ENCODE results near the gene RNF31.
A peak's percentile ranks its signal among the peaks of the same experiment; 100 is the strongest.
"Not testable (repeated sequence)": the region's sequence is repeated elsewhere in the genome, so short reads cannot be mapped to it uniquely, and the experiment has no call there.

RNF31 gene

GRCh38 chr14:24146978-24147760 lies at the start of gene RNF31:
RNF31 (plus strand) TSS chr14:24147498; CDS start chr14:24147699, 201 bp downstream.
- peak; percentile 99 for DNase-seq (ENCODE audit: low read depth)
- Histone ChIP-seq H3K36me3 (ENCODE audit: control insufficient read depth, insufficient read depth, low read length, severe bottlenecking) (peaks cover 31% of the 10 kb centered on the region), H3K4me3 (ENCODE audit: low read length) (peak within 1 kb of the TSS; percentile 97), H3K4me1 (ENCODE audit: control insufficient read depth, insufficient read depth, low read length) (peaks cover 31% of the 10 kb centered on the region), H3K27me3 (replicated peaks; ENCODE audit: control insufficient read depth, insufficient read depth, low read length) (no peaks in the 10 kb centered on the region), H3K9me3 (ENCODE audit: control insufficient read depth, low read length) (no peaks in the 10 kb centered on the region), H3K9ac (ENCODE audit: low read length) (peak within 1 kb of the TSS; percentile 95)

GRCh38 chr14:24098229-24098926 lies 48.9 kb upstream of the RNF31 start:
- peaks cover 14% of the 10 kb centered on the region for H3K4me1 ChIP-seq (ENCODE audit: control insufficient read depth, insufficient read depth, low read length)
- no peak overlapping the region for H3K4me3 ChIP-seq (ENCODE audit: low read length)
- no peaks in the 10 kb centered on the region for H3K27me3 ChIP-seq (replicated peaks; ENCODE audit: control insufficient read depth, insufficient read depth, low read length)
- H3K36me3 ChIP-seq (ENCODE audit: control insufficient read depth, insufficient read depth, low read length, severe bottlenecking): peaks cover 49% of the 10 kb centered on the region
- H3K9ac ChIP-seq (ENCODE audit: low read length): no peak overlapping the region
- no peaks in the 10 kb centered on the region for H3K9me3 ChIP-seq (ENCODE audit: control insufficient read depth, low read length)
- no peak for DNase-seq (ENCODE audit: low read depth)

- Histone ChIP-seq H3K9me3 (ENCODE audit: control insufficient read depth, low read length) (no peaks in the 10 kb centered on the region), H3K36me3 (ENCODE audit: control insufficient read depth, insufficient read depth, low read length, severe bottlenecking) (peaks cover 57% of the 10 kb centered on the region), H3K9ac (ENCODE audit: low read length) (no peak overlapping the region), H3K4me3 (ENCODE audit: low read length) (no peak overlapping the region), H3K4me1 (ENCODE audit: control insufficient read depth, insufficient read depth, low read length) (peaks cover 10% of the 10 kb centered on the region), H3K27me3 (replicated peaks; ENCODE audit: control insufficient read depth, insufficient read depth, low read length) (no peaks in the 10 kb centered on the region)
- DNase-seq (ENCODE audit: low read depth): no peak
Observed at GRCh38 chr14:24098927-24099813, 48.1 kb upstream of the RNF31 start.

- H3K9ac ChIP-seq (ENCODE audit: low read length): no peak overlapping the region
Observed at GRCh38 chr14:24100197-24100981, 46.9 kb upstream of the RNF31 start.

GRCh38 chr14:24100982-24101494 lies 46.3 kb upstream of the RNF31 start:
- no peaks in the 10 kb centered on the region for H3K4me1 ChIP-seq (ENCODE audit: control insufficient read depth, insufficient read depth, low read length)
- no peaks in the 10 kb centered on the region for H3K9me3 ChIP-seq (ENCODE audit: control insufficient read depth, low read length)
- no peak for DNase-seq (ENCODE audit: low read depth)
- H3K27me3 ChIP-seq (replicated peaks; ENCODE audit: control insufficient read depth, insufficient read depth, low read length): no peaks in the 10 kb centered on the region
- H3K4me3 ChIP-seq (ENCODE audit: low read length): no peak overlapping the region
- no peak overlapping the region for H3K9ac ChIP-seq (ENCODE audit: low read length)
- peaks cover 61% of the 10 kb centered on the region for H3K36me3 ChIP-seq (ENCODE audit: control insufficient read depth, insufficient read depth, low read length, severe bottlenecking)

More at GRCh38 chr14:24100197-24100981, 46.9 kb upstream of the RNF31 start:
- H3K27me3 ChIP-seq (replicated peaks; ENCODE audit: control insufficient read depth, insufficient read depth, low read length): no peaks in the 10 kb centered on the region
- no peaks in the 10 kb centered on the region for H3K9me3 ChIP-seq (ENCODE audit: control insufficient read depth, low read length)
- H3K36me3 ChIP-seq (ENCODE audit: control insufficient read depth, insufficient read depth, low read length, severe bottlenecking): peaks cover 61% of the 10 kb centered on the region
- DNase-seq (ENCODE audit: low read depth): no peak
- peaks cover 5% of the 10 kb centered on the region for H3K4me1 ChIP-seq (ENCODE audit: control insufficient read depth, insufficient read depth, low read length)
- no peak overlapping the region for H3K4me3 ChIP-seq (ENCODE audit: low read length)

GRCh38 chr14:24102357-24103048 lies 44.8 kb upstream of the RNF31 start:
- DNase-seq (ENCODE audit: low read depth): no peak
- no peak overlapping the region for H3K9ac ChIP-seq (ENCODE audit: low read length)
- peaks cover 61% of the 10 kb centered on the region for H3K36me3 ChIP-seq (ENCODE audit: control insufficient read depth, insufficient read depth, low read length, severe bottlenecking)
- no peaks in the 10 kb centered on the region for H3K27me3 ChIP-seq (replicated peaks; ENCODE audit: control insufficient read depth, insufficient read depth, low read length)
- no peak overlapping the region for H3K4me3 ChIP-seq (ENCODE audit: low read length)
- H3K4me1 ChIP-seq (ENCODE audit: control insufficient read depth, insufficient read depth, low read length): no peaks in the 10 kb centered on the region
- no peaks in the 10 kb centered on the region for H3K9me3 ChIP-seq (ENCODE audit: control insufficient read depth, low read length)

GRCh38 chr14:24103451-24103850 lies 43.8 kb upstream of the RNF31 start:
- Histone ChIP-seq H3K9me3 (ENCODE audit: control insufficient read depth, low read length) (no peaks in the 10 kb centered on the region), H3K4me1 (ENCODE audit: control insufficient read depth, insufficient read depth, low read length) (no peaks in the 10 kb centered on the region), H3K36me3 (ENCODE audit: control insufficient read depth, insufficient read depth, low read length, severe bottlenecking) (peaks cover 55% of the 10 kb centered on the region), H3K9ac (ENCODE audit: low read length) (no peak overlapping the region), H3K4me3 (ENCODE audit: low read length) (no peak overlapping the region), H3K27me3 (replicated peaks; ENCODE audit: control insufficient read depth, insufficient read depth, low read length) (no peaks in the 10 kb centered on the region)
- DNase-seq (ENCODE audit: low read depth): no peak

- not testable (repeated sequence) for DNase-seq (ENCODE audit: low read depth); H3K9me3 ChIP-seq (ENCODE audit: control insufficient read depth, low read length); H3K9ac ChIP-seq (ENCODE audit: low read length); H3K27me3 ChIP-seq (replicated peaks; ENCODE audit: control insufficient read depth, insufficient read depth, low read length); H3K4me3 ChIP-seq (ENCODE audit: low read length); H3K4me1 ChIP-seq (ENCODE audit: control insufficient read depth, insufficient read depth, low read length)
- H3K36me3 ChIP-seq (ENCODE audit: control insufficient read depth, insufficient read depth, low read length, severe bottlenecking): peaks cover 32% of the 10 kb centered on the region
Observed at GRCh38 chr14:24105609-24106239, 41.6 kb upstream of the RNF31 start.

GRCh38 chr14:24106672-24107271 lies 40.5 kb upstream of the RNF31 start:
- Histone ChIP-seq H3K4me3 (ENCODE audit: low read length) (no peak overlapping the region), H3K9ac (ENCODE audit: low read length) (no peak overlapping the region), H3K4me1 (ENCODE audit: control insufficient read depth, insufficient read depth, low read length) (no peaks in the 10 kb centered on the region), H3K27me3 (replicated peaks; ENCODE audit: control insufficient read depth, insufficient read depth, low read length) (no peaks in the 10 kb centered on the region), H3K9me3 (ENCODE audit: control insufficient read depth, low read length) (no peaks in the 10 kb centered on the region), H3K36me3 (ENCODE audit: control insufficient read depth, insufficient read depth, low read length, severe bottlenecking) (peaks cover 23% of the 10 kb centered on the region)
- DNase-seq (ENCODE audit: low read depth): no peak
